ENCODE results near the gene IL1R2.

The IL1R2 gene

DNA sequence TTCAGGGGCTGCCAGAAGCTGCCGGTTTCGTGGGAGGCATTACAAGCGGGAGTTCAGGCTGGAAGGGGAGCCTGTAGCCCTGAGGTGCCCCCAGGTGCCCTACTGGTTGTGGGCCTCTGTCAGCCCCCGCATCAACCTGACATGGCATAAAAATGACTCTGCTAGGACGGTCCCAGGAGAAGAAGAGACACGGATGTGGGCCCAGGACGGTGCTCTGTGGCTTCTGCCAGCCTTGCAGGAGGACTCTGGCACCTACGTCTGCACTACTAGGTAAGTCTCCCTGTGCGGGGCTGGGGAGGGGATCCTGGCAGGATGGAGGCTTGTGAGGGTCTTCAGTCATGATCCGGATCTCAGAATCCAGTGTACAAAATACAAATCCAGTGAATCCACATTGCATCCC, 17.8 kb downstream of the IL1R2 start:
- Histone ChIP-seq H3K23ac (ENCODE audit: low read depth, low read length, poor library complexity) (no peak overlapping the region), H3K4me1 (ENCODE audit: control insufficient read depth in 2 of 2, insufficient read depth in 1 of 2, low read depth in 1 of 2, low read length in 2 of 2) (no peaks in the 10 kb centered on the region), H2AK5ac (ENCODE audit: low read depth, low read length) (no peak overlapping the region), H3K9ac (ENCODE audit: low read depth, low read length, poor library complexity) (no peak overlapping the region), H3K27me3 (ENCODE audit: control insufficient read depth in 3 of 3, insufficient read depth in 3 of 3, low read depth in 1 of 3, low read length in 3 of 3) (no peaks in the 10 kb centered on the region), H2BK5ac (ENCODE audit: low read length) (no peak overlapping the region), H3K4me3 (ENCODE audit: low read length in 2 of 2) (no peak overlapping the region), H3K18ac (ENCODE audit: low read length) (peak overlapping the region; percentile 67), H3K36me3 (replicated peaks in 1 of 2; ENCODE audit: control insufficient read depth in 2 of 2, insufficient read depth in 2 of 2, low read length in 2 of 2) (no peaks in the 10 kb centered on the region), H3K4me2 (ENCODE audit: insufficient read depth, low read length, poor library complexity, severe bottlenecking) (no peak overlapping the region), H3K14ac (ENCODE audit: low read length) (no peak overlapping the region), H3K79me1 (ENCODE audit: low read depth, low read length) (peaks cover 1% of the 10 kb centered on the region), H3K27ac (replicated peaks; ENCODE audit: low read length) (no peak overlapping the region), H2BK120ac (ENCODE audit: low read depth, low read length) (no peak overlapping the region), H4K8ac (ENCODE audit: low read depth, low read length) (no peak overlapping the region), H4K91ac (ENCODE audit: low read depth, low read length, poor library complexity) (no peak overlapping the region), H2AFZ (ENCODE audit: low read length) (no peak overlapping the region), H3K9me3 (replicated peaks in 1 of 2; ENCODE audit: control insufficient read depth in 2 of 2, insufficient read depth in 1 of 2, low read depth in 1 of 2, low read length in 2 of 2) (no peaks in the 10 kb centered on the region), H3K4ac (ENCODE audit: low read length) (no peak overlapping the region), H2BK12ac (ENCODE audit: low read length) (no peak overlapping the region), H2BK15ac (ENCODE audit: low read length) (no peak overlapping the region)
- no CpG with 5 or more reads among the region's 10 CpGs for WGBS, 2 donors (ENCODE audit: extremely low coverage in 2 of 2, insufficient read length in 2 of 2, insufficient replicate concordance in 1 of 2)
- no peak for DNase-seq (ENCODE audit: low spot score)

DNA sequence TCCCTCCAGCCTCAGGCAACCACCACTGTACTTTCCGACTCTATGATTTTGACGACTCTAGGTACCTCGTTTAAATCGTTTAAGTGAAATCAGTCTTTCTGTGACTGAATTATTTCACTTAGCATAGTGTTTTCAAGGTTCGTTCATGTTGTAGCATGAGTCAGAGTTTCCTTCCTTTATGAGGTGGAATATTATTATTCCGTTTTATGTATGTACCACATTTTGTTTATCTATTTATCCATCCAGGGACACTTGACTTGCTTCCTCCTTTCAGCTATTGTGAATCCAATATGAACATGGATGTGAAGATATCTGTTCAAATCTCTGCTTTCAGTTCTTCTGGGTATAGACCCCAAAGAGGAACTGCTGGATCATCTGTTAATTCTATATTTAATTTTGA, 19.1 kb downstream of the IL1R2 start:
- Histone ChIP-seq H2AK5ac (ENCODE audit: low read depth, low read length) (no peak overlapping the region), H3K79me1 (ENCODE audit: low read depth, low read length) (peaks cover 1% of the 10 kb centered on the region), H3K23ac (ENCODE audit: low read depth, low read length, poor library complexity) (no peak overlapping the region), H2BK15ac (ENCODE audit: low read length) (no peak overlapping the region), H3K27ac (replicated peaks; ENCODE audit: low read length) (no peak overlapping the region), H3K4me1 (ENCODE audit: control insufficient read depth in 2 of 2, insufficient read depth in 1 of 2, low read depth in 1 of 2, low read length in 2 of 2) (no peaks in the 10 kb centered on the region), H3K9ac (ENCODE audit: low read depth, low read length, poor library complexity) (no peak overlapping the region), H3K9me3 (replicated peaks in 1 of 2; ENCODE audit: control insufficient read depth in 2 of 2, insufficient read depth in 1 of 2, low read depth in 1 of 2, low read length in 2 of 2) (no peaks in the 10 kb centered on the region), H3K4ac (ENCODE audit: low read length) (no peak overlapping the region), H2BK5ac (ENCODE audit: low read length) (no peak overlapping the region), H2BK120ac (ENCODE audit: low read depth, low read length) (no peak overlapping the region), H3K4me3 (ENCODE audit: low read length in 2 of 2) (no peak overlapping the region), H2BK12ac (ENCODE audit: low read length) (no peak overlapping the region), H3K4me2 (ENCODE audit: insufficient read depth, low read length, poor library complexity, severe bottlenecking) (no peak overlapping the region), H3K14ac (ENCODE audit: low read length) (no peak overlapping the region), H3K18ac (ENCODE audit: low read length) (no peak overlapping the region), H4K91ac (ENCODE audit: low read depth, low read length, poor library complexity) (no peak overlapping the region), H3K36me3 (replicated peaks in 1 of 2; ENCODE audit: control insufficient read depth in 2 of 2, insufficient read depth in 2 of 2, low read length in 2 of 2) (no peaks in the 10 kb centered on the region), H3K27me3 (ENCODE audit: control insufficient read depth in 3 of 3, insufficient read depth in 3 of 3, low read depth in 1 of 3, low read length in 3 of 3) (no peaks in the 10 kb centered on the region), H4K8ac (ENCODE audit: low read depth, low read length) (no peak overlapping the region), H2AFZ (ENCODE audit: low read length) (no peak overlapping the region)
- no peak for DNase-seq (ENCODE audit: low spot score)
- no CpG with 5 or more reads among the region's 6 CpGs for WGBS, 2 donors (ENCODE audit: extremely low coverage in 2 of 2, insufficient read length in 2 of 2, insufficient replicate concordance in 1 of 2)

DNA sequence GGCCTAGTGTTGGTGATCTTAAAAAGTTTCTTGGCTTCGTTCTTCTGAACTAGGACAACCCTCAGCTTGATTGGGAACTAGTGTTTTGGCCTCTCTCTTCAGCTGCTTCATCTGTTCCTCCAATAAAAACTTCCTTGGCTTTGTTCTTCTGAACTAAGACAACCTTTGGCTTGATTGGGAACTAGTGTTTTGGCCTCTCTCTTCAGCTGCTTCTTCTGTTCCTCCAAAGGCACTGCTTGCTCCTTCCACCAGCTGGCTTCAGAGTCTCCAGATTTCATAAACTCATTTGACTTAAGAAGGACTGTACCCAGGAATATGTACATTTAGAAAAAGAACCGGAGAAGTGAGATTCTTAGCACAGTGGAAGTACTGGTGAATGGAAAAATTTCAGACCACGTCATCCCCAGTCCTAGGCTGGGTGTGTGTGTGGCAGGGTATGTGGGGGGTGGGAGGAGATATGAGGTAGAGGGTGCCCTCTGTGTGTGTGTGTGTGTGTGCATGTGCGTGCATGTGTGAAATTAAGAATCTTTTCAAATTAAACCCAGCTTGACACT, 20.4 kb downstream of the IL1R2 start:
- H2AK5ac ChIP-seq (ENCODE audit: low read depth, low read length) = no peak overlapping the region
- H4K91ac ChIP-seq (ENCODE audit: low read depth, low read length, poor library complexity) = no peak overlapping the region
- no peak overlapping the region for H3K4me2 ChIP-seq (ENCODE audit: insufficient read depth, low read length, poor library complexity, severe bottlenecking)
- no peak overlapping the region for H2AFZ ChIP-seq (ENCODE audit: low read length)
- H3K36me3 ChIP-seq (replicated peaks in 1 of 2; ENCODE audit: control insufficient read depth in 2 of 2, insufficient read depth in 2 of 2, low read length in 2 of 2) = no peaks in the 10 kb centered on the region
- no peak overlapping the region for H2BK15ac ChIP-seq (ENCODE audit: low read length)
- no peak overlapping the region for H3K9ac ChIP-seq (ENCODE audit: low read depth, low read length, poor library complexity)
- H2BK120ac ChIP-seq (ENCODE audit: low read depth, low read length) = no peak overlapping the region
- no peak overlapping the region for H2BK5ac ChIP-seq (ENCODE audit: low read length)
- peaks cover 1% of the 10 kb centered on the region for H3K79me1 ChIP-seq (ENCODE audit: low read depth, low read length)
- no peak for DNase-seq (ENCODE audit: low spot score)
- no peak overlapping the region for H3K14ac ChIP-seq (ENCODE audit: low read length)
- no CpG with 5 or more reads among the region's 4 CpGs for WGBS, 2 donors (ENCODE audit: extremely low coverage in 2 of 2, insufficient read length in 2 of 2, insufficient replicate concordance in 1 of 2)
- H3K27me3 ChIP-seq (ENCODE audit: control insufficient read depth in 3 of 3, insufficient read depth in 3 of 3, low read depth in 1 of 3, low read length in 3 of 3) = no peaks in the 10 kb centered on the region
- no peak overlapping the region for H3K4ac ChIP-seq (ENCODE audit: low read length)
- no peak overlapping the region for H3K23ac ChIP-seq (ENCODE audit: low read depth, low read length, poor library complexity)
- H3K18ac ChIP-seq (ENCODE audit: low read length) = no peak overlapping the region
- H4K8ac ChIP-seq (ENCODE audit: low read depth, low read length) = no peak overlapping the region
- no peaks in the 10 kb centered on the region for H3K9me3 ChIP-seq (replicated peaks in 1 of 2; ENCODE audit: control insufficient read depth in 2 of 2, insufficient read depth in 1 of 2, low read depth in 1 of 2, low read length in 2 of 2)
- no peak overlapping the region for H2BK12ac ChIP-seq (ENCODE audit: low read length)
- no peaks in the 10 kb centered on the region for H3K4me1 ChIP-seq (ENCODE audit: control insufficient read depth in 2 of 2, insufficient read depth in 1 of 2, low read depth in 1 of 2, low read length in 2 of 2)
- H3K27ac ChIP-seq (replicated peaks; ENCODE audit: low read length) = no peak overlapping the region
- no peak overlapping the region for H3K4me3 ChIP-seq (ENCODE audit: low read length in 2 of 2)

DNA sequence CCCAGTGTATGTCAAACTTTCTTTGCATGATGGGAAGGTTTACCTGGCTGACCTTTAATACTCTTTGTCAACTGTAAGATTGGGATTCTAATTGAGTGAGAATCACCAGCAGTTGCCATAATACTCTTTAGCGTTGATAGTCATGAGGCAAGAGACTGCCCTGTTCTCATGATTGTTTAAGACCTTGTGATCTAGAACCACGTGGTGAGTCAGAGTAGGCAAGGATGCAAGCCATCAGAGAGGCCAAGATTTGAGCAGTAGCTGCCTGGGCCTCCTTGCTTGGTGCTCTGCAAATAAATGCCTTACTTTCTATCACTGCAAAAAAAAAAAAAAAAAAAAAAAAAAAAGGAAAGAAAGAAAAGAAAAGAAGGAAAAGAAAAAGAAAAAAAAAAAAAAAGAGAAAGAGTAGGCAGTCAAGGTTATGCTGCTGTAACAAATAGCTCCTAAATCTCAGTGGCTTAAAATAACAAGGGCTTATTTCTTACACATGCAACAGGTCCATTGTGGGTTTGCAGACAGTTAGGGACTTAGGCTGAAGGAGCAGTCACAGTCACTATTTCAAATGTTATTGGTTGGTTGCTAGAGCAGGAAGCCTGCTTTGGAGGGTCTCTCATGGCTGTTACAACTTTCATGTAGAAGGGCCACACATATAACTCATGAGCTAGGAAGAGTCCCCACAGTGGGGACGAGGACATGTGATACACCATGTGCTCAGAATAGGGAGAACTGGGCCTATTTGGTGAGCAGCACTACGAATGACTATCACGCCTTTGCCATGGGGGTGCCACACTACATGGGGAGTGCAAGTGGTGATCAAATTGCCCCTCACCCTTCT, 21.7 kb downstream of the IL1R2 start:
- H2BK15ac ChIP-seq (ENCODE audit: low read length) = no peak overlapping the region
- H3K27ac ChIP-seq (replicated peaks; ENCODE audit: low read length) = no peak overlapping the region
- no peak overlapping the region for H3K23ac ChIP-seq (ENCODE audit: low read depth, low read length, poor library complexity)
- no peak overlapping the region for H3K9ac ChIP-seq (ENCODE audit: low read depth, low read length, poor library complexity)
- H2AK5ac ChIP-seq (ENCODE audit: low read depth, low read length) = no peak overlapping the region
- no peaks in the 10 kb centered on the region for H3K36me3 ChIP-seq (replicated peaks in 1 of 2; ENCODE audit: control insufficient read depth in 2 of 2, insufficient read depth in 2 of 2, low read length in 2 of 2)
- no peak overlapping the region for H2BK5ac ChIP-seq (ENCODE audit: low read length)
- no peaks in the 10 kb centered on the region for H3K4me1 ChIP-seq (ENCODE audit: control insufficient read depth in 2 of 2, insufficient read depth in 1 of 2, low read depth in 1 of 2, low read length in 2 of 2)
- no peak overlapping the region for H3K4ac ChIP-seq (ENCODE audit: low read length)
- no peak overlapping the region for H4K8ac ChIP-seq (ENCODE audit: low read depth, low read length)
- H4K91ac ChIP-seq (ENCODE audit: low read depth, low read length, poor library complexity) = no peak overlapping the region
- WGBS, 2 donors (ENCODE audit: extremely low coverage in 2 of 2, insufficient read length in 2 of 2, insufficient replicate concordance in 1 of 2) = no CpG with 5 or more reads among the region's 5 CpGs
- no peak for DNase-seq (ENCODE audit: low spot score)
- H2BK12ac ChIP-seq (ENCODE audit: low read length) = no peak overlapping the region
- H2BK120ac ChIP-seq (ENCODE audit: low read depth, low read length) = no peak overlapping the region
- no peak overlapping the region for H3K4me2 ChIP-seq (ENCODE audit: insufficient read depth, low read length, poor library complexity, severe bottlenecking)
- peak overlapping the region in 1 of 2 donors; percentile 37 for H3K4me3 ChIP-seq (ENCODE audit: low read length in 2 of 2)
- no peak overlapping the region for H2AFZ ChIP-seq (ENCODE audit: low read length)
- H3K9me3 ChIP-seq (replicated peaks in 1 of 2; ENCODE audit: control insufficient read depth in 2 of 2, insufficient read depth in 1 of 2, low read depth in 1 of 2, low read length in 2 of 2) = no peaks in the 10 kb centered on the region
- H3K14ac ChIP-seq (ENCODE audit: low read length) = no peak overlapping the region
- no peaks in the 10 kb centered on the region for H3K27me3 ChIP-seq (ENCODE audit: control insufficient read depth in 3 of 3, insufficient read depth in 3 of 3, low read depth in 1 of 3, low read length in 3 of 3)
- H3K79me1 ChIP-seq (ENCODE audit: low read depth, low read length) = peaks cover 1% of the 10 kb centered on the region
- H3K18ac ChIP-seq (ENCODE audit: low read length) = no peak overlapping the region
